SU-DHL-6 (cell line): ENCODE data around the gene ADARB2.

Experiments
- H2AFZ ChIP-seq: fragments of 200-600 bp; sonication (generic); 2 replicates; pipeline ENCODE4 v1.6.1; 2014; ENCODE audit warnings: low read depth, mild to moderate bottlenecking, moderate library complexity, mixed read lengths, antibody characterized with exemption, low read length; ENCODE audit not compliant: severe bottlenecking
- H3F3A ChIP-seq: fragments of 200-600 bp; shearing (Covaris generic); 2 replicates; pipeline ENCODE4 v1.6.0; 2016; ENCODE audit warnings: antibody characterized with exemption, mild to moderate bottlenecking; ENCODE audit not compliant: insufficient read depth
- H3K27ac ChIP-seq: fragments of 200-600 bp; sonication (generic); 2 replicates; pipeline ENCODE4 v1.5.1; 2016; ENCODE audit warnings: low read depth, mild to moderate bottlenecking, low read length, moderate library complexity, mixed read lengths
- H3K27me3 ChIP-seq: fragments of 200-600 bp; sonication (generic), shearing (Covaris generic); 2 replicates; pipeline ENCODE4 v1.6.0; 2014; ENCODE audit warnings: mild to moderate bottlenecking, low read length
- H3K36me3 ChIP-seq: fragments of 200-600 bp; sonication (generic); 2 replicates; pipeline ENCODE4 v1.6.1; 2014; ENCODE audit warnings: mild to moderate bottlenecking, low read length, mixed read lengths
- H3K4me2 ChIP-seq: fragments of 300-600, 200-600 bp; shearing (Covaris generic), sonication (generic); 2 replicates; pipeline ENCODE4 v1.6.0; 2014; ENCODE audit warnings: low read length, low read depth, mild to moderate bottlenecking; ENCODE audit not compliant: poor library complexity, severe bottlenecking
- H3K4me3 ChIP-seq: fragments of 200-600 bp; sonication (generic); 2 replicates; pipeline ENCODE4 v1.5.1; 2014; ENCODE audit warnings: antibody characterized with exemption, low read length, mild to moderate bottlenecking, mixed read lengths; ENCODE audit not compliant: insufficient read depth, poor library complexity, severe bottlenecking
- H3K79me2 ChIP-seq: fragments of 200-600 bp; sonication (generic); 2 replicates; pipeline ENCODE4 v1.6.1; 2014; ENCODE audit warnings: mild to moderate bottlenecking, low read length, moderate library complexity; ENCODE audit not compliant: insufficient read depth
- H3K9ac ChIP-seq: fragments of 200-600 bp; sonication (generic); 2 replicates; pipeline ENCODE4 v1.7.0; 2014; ENCODE audit warnings: mild to moderate bottlenecking, low read length
- H3K9me2 ChIP-seq: fragments of 200-600 bp; sonication (generic); replicated peaks from 2 replicates; pipeline ENCODE4 v1.6.1; 2014; ENCODE audit warnings: low read length; ENCODE audit not compliant: insufficient read depth
- H3K9me3 ChIP-seq: fragments of 200-600 bp; sonication (generic); 2 replicates; pipeline ENCODE4 v1.6.1; 2014; ENCODE audit warnings: low read length, mixed read lengths; ENCODE audit not compliant: insufficient read depth
- H4K20me1 ChIP-seq: fragments of 200-600 bp; sonication (generic); 2 replicates; pipeline ENCODE4 v1.6.1; 2014; ENCODE audit warnings: low read depth, mild to moderate bottlenecking, antibody characterized with exemption, low read length, moderate library complexity, mixed read lengths
- EZH2phosphoT487 ChIP-seq: fragments of 200-600 bp; sonication (generic), shearing (Covaris generic); conservative IDR thresholded peaks from 2 replicates; pipeline ENCODE4 v1.6.1; 2018; ENCODE audit warnings: mild to moderate bottlenecking, antibody characterized with exemption, low read length, moderate library complexity, mixed read lengths
- TF ChIP-seq, protein P1 (sequence below): fragments of 200-600 bp; sonication (generic); IDR thresholded peaks from one replicate; pipeline ENCODE4 v1.5.1; 2017; ENCODE audit warnings: antibody characterized with exemption, mild to moderate bottlenecking, low read length, moderate library complexity; ENCODE audit not compliant: insufficient read depth, poor library complexity, severe bottlenecking

Gene ADARB2

DNA sequence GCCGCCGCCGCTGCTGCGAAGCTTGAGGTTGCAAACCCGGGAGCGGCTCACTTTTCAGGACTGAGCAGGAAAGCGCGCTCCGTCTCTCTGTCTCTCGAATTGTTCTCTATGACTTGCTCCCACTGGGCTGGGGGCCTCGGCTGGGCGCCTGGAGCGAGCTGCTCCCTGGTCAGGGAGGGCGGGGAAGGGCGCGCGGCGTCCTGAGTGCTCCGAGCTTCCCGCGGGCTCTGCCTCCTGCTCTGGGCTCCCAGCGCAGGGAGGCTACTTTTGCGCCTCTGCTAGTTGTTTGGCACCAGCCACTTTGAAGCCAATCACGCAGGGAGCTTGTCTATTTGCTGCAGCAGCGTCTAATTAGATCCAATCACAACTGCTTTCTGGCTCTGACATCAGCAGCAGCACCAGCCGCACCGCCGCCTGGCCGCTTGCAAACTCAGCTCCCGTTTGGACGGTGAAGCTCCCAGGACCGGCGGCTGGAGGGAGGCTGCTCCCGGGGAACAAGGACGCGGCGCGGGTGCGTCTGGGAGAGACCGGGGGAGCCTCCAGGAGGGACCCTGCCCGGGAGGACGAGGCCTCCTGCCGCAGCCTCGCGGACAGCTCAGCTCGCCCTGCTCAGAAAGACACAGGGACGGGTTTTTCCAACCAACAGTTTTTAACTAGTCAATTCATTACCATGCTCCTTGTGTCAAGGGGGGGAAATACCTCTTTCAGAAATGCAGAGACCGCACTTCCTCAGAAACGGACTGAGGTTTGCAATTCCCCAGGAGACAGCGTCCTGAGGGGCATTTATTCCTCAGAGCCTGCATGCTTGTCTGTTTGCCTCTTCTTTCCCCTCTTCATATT lies at the start of gene ADARB2:
Gene ADARB2 (minus strand): TSS at position 304 of the 840 bp plus-strand sequence.
- Histone ChIP-seq H3K9me3 (no peaks in the 10 kb centered on the region), H4K20me1 (no peaks in the 10 kb centered on the region), H3K4me2 (no peak within 1 kb of the TSS), H3K9me2 (no peaks in the 10 kb centered on the region), H3K36me3 (no peaks in the 10 kb centered on the region), H3F3A (no peaks in the 10 kb centered on the region), H3K4me3 (no peak within 1 kb of the TSS), H3K79me2 (no peaks in the 10 kb centered on the region), H3K27me3 (no peaks in the 10 kb centered on the region), H3K9ac (no peak within 1 kb of the TSS), H2AFZ (no peak within 1 kb of the TSS), H3K27ac (no peak within 1 kb of the TSS)
- TF ChIP-seq EZH2phosphoT487, result no peak
- TF ChIP-seq, protein P1, sequence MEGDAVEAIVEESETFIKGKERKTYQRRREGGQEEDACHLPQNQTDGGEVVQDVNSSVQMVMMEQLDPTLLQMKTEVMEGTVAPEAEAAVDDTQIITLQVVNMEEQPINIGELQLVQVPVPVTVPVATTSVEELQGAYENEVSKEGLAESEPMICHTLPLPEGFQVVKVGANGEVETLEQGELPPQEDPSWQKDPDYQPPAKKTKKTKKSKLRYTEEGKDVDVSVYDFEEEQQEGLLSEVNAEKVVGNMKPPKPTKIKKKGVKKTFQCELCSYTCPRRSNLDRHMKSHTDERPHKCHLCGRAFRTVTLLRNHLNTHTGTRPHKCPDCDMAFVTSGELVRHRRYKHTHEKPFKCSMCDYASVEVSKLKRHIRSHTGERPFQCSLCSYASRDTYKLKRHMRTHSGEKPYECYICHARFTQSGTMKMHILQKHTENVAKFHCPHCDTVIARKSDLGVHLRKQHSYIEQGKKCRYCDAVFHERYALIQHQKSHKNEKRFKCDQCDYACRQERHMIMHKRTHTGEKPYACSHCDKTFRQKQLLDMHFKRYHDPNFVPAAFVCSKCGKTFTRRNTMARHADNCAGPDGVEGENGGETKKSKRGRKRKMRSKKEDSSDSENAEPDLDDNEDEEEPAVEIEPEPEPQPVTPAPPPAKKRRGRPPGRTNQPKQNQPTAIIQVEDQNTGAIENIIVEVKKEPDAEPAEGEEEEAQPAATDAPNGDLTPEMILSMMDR, result no peak

DNA sequence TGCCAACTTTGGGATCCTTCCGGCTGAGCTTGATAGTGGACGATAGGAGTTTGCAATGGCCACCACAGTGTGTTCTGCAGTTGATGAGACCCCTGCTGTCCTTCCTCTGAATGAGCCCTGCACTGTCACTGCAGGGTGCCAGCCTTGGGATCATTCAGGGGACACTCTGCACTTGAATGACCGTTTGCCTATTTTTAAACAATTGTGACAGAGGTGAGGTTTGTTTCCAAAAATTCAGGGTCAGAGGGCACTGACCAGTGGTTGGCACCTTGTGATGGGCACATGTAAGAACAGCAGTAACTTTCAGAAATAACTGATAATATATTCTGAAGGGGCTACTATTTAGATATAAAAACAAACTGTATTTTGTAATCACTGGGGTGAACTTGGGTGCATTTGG lies 48.5 kb upstream of the ADARB2 start:
- no peaks in the 10 kb centered on the region for H3K9me2 ChIP-seq
- TF ChIP-seq EZH2phosphoT487, result no peak
- TF ChIP-seq, protein P1, result no peak

DNA sequence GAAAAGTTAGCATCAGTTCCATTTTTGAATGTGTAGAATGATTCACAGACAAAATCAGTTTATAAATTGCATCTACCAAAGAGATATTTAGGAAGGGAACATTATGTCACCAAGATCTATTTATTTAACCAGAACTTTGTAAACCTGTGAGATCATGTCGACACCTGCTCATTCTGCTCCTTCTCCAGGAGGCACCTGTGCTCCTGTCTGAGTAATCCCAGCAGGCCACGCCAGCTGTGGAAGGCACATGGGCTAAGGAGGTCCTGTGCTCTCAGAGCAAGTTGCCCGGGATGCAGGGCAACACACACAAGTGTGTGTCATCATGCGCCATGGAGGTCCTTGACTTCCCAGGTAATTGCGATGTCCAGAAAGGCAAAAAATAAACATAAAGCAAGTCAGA lies 45.5 kb upstream of the ADARB2 start:
- H3K9ac ChIP-seq, result no peak overlapping the region
- TF ChIP-seq, protein P1, result no peak
- no peak for TF ChIP-seq EZH2phosphoT487
- no peaks in the 10 kb centered on the region for H3K9me2 ChIP-seq
- no peaks in the 10 kb centered on the region for H4K20me1 ChIP-seq
- H3K79me2 ChIP-seq, result no peaks in the 10 kb centered on the region
- H3K36me3 ChIP-seq, result no peaks in the 10 kb centered on the region
- H3K27ac ChIP-seq, result no peak overlapping the region
- no peak overlapping the region for H2AFZ ChIP-seq
- no peaks in the 10 kb centered on the region for H3K27me3 ChIP-seq
- H3K4me2 ChIP-seq, result no peak overlapping the region
- no peaks in the 10 kb centered on the region for H3K9me3 ChIP-seq
- no peaks in the 10 kb centered on the region for H3F3A ChIP-seq
- no peak overlapping the region for H3K4me3 ChIP-seq

More for the DNA sequence above, 48.5 kb upstream of the ADARB2 start:
- Histone ChIP-seq H3K9ac (no peak overlapping the region), H3K36me3 (no peaks in the 10 kb centered on the region), H3K27me3 (no peaks in the 10 kb centered on the region), H3K9me3 (no peaks in the 10 kb centered on the region), H3K4me2 (no peak overlapping the region), H3F3A (no peaks in the 10 kb centered on the region), H3K79me2 (no peaks in the 10 kb centered on the region), H3K4me3 (no peak overlapping the region), H4K20me1 (no peaks in the 10 kb centered on the region), H2AFZ (no peak overlapping the region), H3K27ac (no peak overlapping the region)
